Activated CD4-positive, alpha-beta T cell treated with anti-CD3 and anti-CD28 coated beads for 4 hours (primary cell): ENCODE measurements around the gene PCBD1.
"Not testable (repeated sequence)": the region's sequence is repeated elsewhere in the genome, so short reads cannot be mapped to it uniquely, and the experiment has no call there.

Experiments used
- DNase-seq, 2 donors: peaks; one replicate each; pipeline ENCODE4 v3.0.0-alpha.2; 2020

Gene PCBD1

DNA sequence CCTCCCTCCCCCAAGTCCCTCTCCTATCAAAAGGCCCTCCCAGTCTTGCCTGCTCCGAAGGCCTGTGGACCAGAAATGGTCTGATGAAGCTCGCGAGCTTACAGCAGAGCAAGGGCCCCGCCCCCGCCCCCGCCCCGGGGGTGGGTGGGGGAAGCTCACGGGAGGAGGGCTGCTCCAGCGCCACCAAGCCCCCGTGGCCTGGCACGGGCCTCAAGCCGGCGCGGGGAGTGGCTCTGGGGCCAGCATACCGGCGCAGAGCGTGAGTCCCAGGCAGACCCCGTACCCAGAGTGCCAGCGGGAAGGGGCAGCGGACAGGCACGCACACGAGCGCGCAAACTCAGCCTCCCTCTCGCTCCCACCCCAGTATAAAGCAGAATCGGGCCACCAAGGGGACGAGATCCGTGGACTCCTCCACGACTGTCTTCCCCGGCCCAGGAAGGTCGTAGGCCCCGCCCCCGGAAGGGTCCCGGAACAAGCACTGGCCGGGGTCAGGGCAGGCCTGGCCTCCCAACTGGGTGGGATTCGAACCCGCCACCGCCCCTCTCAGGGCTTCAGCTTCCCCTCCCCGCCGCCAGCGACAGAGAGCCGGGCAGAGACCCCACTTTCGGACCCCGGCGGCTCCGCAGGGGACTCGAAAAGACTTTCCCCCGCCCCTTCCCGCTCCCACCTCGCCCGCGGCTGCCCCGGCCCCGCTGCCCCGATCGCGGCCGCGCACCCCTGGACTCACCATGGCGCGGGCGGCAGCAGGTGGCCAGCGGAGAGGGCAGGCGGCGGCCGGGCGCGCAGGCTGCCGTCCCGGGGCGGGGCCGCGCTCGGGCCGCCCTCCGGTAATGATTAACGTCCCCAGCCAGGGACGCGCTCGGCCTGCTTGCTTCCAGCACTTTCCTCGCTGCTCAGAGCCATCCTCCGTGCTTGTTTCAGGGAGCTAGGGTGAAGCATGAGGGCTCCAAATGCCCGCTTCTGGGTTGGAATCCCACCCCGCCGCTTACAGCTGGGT lies at the start of gene PCBD1:
PCBD1 (minus strand) TSS at position 762 of the 997 bp plus-strand sequence; CDS start at position 730, 32 bp downstream.
- peak; percentile 74 for DNase-seq

DNA sequence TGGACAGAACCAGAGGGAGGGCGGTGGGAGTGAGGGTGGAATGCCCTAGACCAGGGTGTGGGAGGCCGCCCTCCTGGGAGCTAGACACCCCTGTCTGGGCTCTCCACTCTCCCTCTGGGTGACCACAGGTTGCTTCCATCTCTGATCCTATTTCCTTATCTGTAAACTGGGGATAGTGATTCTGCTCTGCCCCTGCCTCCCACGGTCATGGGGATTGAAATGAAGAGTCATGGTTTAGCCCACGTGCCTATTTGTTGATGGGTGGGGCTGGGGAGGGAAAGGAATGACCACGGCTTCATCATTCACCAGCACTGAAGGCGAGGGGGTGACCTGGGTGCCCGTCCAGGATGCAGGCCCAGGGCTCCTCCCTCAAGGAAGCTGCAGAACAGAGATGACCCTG lies 49.3 kb upstream of the PCBD1 start:
- DNase-seq, result no peak

DNA sequence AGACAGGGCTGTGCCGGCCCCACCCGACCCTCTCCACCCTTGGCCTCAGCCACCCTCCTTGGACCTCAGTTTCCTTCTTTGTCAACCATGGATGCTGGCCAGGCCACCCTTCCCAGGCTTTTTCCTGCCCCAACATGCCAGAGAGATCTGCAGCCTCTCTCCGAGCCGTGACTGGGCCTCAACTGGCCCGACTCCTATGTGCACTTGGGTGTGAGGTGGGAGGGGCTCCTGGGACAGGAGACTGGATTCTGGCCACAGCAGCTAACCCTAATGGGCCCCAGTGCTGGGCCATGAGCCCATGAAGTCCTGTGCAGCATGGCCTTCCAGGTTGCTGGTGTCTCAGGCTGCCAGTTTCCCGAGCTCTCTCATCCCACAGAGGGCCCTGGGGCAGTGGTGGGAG lies 47.7 kb upstream of the PCBD1 start:
- DNase-seq, result no peak

DNA sequence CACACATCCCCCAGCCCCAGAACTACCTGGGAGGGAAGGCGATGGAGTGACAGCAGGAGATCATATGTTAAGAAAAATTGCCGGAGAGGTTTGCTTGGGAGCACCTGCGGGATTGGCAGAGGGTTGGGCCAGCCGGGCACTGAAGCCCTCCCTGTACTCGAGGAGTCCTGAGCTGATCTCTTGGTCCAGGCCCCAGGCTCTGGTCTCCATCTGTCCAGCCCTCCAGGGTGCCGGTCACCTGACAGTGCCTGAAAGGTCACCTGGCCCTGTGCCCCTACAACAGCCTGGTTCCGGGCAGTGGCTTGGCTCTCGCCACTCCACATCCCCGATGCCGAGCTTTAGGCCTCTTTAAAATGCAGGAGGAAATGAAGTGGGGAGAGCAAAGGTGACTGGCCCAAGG lies 47.3 kb upstream of the PCBD1 start:
- no peak for DNase-seq

DNA sequence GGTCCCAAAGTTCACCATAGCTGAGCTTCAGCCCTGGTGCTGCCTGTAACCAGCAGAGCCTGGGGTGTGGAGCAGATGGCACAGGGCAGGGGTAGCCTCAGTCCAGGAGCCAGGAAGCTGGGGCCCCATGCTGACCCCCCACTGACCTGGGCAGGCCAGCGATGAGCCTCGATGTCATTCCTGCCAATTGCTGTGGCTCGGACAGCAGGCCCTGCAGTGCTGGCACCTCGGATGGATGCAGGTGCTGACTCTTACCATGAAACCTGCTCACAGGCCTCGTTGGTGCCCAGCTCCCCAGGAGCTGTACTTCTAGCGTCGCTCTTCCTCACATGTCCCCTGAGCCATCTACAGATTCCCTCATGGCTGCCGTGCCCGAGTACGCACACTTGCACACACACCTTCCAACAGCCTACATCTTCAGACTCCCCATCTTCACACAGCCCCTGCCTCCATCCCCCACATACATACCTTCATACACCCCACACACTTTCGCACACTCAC lies 46.8 kb upstream of the PCBD1 start:
- DNase-seq, result no peak

DNA sequence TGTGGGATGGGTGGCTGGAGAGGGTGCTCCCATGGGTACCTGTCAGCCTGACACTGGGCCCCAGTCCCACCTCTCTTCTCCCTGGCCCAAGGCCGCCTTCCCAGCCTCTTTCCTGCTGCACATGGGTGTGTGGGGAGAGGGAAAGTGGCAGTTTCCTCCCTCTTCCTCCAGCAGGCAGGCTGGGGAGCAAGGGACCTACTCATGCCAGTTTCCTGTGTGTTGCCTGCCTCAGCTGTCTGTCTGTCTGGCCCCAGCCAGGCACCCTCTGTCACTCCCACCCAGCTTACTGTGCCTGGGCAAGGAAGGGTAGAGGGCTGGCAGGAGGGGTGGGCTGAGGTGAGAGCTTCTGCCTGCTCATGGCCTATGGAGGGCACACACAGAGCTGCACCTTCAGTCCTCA lies 46.3 kb upstream of the PCBD1 start:
- DNase-seq, result no peak

DNA sequence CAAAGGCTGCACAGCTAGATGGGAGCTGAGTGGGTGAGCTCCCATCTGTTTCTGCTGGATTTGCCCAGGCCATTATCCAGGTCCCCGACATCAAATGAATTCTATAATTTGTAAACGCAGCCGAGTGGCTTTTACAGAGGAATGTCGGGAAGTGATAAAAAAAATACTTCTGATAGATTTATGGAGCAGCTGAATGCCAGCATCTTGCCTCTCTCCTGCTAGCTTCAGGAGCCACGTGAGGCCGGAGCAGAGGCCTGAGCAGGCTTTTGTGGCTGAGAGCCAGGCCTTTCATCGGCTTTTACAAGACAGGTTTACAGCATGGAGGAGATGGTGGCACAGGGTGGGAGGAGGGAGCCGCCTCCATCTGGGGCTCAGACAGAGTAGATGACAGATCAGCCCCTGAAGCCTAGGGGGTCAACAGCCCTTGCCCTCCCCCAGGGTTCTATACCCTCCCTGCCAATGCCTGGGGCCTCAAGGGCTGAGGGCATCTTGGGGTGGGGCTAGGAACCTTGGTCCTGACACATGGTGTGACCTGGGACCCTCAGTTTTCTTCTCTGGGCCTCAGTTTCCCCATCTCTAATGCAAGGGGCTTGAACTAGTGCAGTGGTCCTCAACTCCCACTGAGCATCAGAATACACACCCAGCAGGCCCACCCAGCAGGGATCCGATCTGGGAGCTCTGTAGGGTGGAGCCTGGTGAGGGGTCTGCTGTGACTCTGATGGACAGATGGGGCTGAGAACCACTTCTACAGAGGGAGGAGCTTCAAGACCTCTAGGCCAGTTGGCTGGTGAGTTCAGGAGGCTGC lies 44.2 kb upstream of the PCBD1 start:
- no peak for DNase-seq

DNA sequence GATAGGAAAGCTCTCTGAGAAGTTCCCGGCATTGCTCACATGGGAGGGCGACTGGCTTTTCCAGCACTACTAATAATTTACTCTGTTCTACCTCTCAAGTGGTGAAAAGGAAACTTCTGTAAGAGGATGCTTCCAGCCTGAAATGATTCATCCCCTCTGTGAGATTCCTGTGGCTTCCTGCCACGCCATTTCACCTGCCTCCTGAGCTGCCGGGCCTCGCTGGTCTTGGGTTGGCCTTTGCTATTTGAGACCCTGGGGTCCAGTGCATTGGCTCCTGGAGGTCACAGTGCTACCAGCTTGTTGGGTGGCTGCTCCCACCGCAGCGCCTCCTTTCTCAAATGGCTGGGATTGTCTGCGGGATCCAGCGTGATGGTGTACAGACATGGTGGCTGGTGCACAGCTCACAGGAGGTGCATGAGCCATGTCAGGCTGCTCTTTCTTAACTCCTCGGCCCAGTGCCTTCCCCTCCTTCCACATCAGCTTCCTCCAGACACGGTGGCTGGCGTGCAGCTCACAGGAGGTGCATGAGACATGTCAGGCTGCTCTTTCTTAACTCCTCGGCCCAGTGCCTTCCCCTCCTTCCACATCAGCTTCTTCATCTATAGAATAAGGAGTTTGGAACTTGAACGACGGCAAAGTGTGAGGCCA lies 42.9 kb upstream of the PCBD1 start:
- no peak for DNase-seq

DNA sequence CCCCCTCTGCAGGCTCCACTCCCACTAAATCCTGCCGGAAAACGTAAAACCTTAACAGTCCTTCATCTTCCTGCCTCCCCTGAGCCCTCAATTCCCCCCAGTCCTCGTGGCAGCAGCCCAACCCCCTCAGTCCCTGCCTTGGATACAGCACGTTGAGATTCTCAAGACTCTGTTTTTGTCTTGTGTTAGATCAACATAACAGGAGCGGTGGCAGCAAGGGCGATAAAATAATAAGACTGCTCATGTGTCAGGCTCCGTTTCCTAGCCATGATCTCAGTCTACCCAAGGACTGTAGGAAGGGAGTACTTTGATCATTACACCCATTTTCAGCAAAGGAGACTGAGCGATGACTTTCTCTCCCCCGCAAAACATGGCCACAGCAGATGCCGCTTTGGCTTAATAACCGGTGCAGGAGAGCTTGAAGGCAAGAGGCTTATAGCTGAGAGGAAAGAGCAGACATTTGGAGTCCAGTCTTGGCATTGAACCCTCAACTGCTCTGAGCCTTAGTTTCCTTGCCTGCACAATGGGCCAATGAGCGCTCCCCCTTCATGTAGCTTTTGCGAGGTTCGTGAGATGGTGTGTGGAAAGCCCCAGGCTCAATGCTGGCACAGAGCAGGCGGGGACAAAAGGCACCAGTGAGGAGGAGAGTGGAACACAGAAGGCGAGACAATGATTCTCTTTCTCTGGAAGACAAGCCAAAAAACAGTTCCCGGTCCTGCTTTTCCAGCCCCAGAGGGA lies 42.1 kb upstream of the PCBD1 start:
- no peak for DNase-seq

DNA sequence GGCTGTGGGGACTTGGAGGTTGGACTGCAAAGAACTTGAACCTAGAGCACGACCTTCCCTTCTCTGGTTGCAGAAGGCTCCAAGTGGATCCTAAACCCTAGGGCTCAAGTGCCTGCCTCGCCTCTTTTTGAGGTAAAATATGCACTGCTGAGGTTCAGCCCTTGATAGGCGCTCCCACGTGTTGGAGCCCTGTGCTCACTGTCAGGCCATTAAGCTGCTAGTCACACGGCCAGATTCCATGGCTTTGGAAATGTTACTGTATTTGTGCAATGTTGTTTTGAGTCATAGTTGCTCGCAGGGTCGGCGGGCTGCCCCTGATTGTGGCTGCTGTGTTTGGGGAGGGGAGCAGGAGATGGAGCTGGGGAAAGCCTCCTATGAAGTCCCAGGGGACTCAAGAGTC lies 39.8 kb upstream of the PCBD1 start:
- no peak for DNase-seq

DNA sequence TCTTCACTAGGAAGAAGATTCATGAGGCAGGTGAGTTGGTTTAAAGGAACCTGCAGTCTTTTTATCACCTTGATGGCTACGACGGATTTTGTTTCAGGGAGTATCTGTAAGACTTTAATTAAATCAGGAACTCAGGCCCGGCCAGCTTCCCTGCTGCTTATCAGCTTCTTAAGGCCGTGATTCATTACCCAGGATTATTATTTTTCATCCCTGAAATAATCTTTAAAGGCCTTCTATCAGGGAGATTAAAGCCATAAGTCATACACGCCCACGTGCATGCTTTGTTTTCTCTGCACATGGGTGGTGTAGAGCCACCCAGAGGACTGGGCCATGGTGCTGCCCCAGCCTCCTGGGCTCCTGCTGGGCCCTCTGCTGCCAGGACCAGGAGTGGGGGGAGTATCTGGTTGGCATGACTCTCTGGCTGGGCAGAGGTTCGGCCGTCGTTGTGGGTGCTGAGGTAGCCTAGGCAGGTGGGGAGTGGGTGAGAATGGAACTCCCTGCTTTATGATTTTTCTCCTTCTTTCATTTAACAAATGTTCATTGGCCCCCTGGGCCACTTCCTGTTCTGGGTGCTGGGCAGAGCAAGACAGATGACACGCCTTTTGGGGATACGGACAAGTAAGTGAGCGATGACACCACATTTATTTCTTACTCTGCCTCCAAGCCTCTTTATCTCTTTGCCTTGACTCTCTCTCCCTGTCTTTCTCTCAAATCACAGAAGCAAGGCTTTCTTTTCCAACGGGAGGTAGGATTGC lies 39.0 kb upstream of the PCBD1 start:
- DNase-seq, result no peak

DNA sequence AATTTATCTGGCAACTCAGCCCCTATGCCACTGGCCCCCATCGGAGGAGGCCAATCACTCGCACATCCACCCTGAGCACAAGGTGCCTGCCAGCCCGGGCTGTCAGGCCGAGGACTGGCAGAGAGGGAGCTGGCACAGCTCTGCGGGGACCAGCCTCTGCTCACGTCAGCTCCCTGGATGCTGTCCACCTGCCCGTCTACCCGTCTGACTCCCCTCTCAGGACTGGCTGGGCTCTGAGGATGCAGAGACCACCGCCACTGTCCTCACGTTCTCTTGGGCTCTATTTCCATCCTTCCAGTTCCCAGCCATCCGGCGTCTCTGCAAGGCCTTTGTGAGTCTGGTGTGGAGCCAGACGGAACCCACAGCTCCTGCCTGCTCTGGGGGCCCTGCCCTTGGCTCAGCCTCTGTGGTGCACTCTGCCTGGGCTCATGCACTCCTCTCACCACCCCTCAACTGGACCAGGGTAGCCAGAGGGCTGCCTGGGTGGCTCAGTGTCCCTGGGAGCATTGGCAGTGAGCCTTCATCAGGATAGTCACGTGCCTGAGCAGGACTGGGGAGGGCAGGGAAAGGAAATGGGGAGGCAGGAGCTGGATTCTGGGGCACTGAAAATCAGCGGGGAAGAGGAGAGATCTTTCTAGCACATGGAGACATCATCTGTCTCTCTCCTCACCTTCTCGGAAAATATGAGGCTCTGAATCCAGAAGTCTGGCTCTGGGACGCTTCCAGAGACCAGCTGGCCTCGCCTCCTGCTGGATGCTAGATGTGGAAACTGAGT lies 38.0 kb upstream of the PCBD1 start:
- no peak for DNase-seq

DNA sequence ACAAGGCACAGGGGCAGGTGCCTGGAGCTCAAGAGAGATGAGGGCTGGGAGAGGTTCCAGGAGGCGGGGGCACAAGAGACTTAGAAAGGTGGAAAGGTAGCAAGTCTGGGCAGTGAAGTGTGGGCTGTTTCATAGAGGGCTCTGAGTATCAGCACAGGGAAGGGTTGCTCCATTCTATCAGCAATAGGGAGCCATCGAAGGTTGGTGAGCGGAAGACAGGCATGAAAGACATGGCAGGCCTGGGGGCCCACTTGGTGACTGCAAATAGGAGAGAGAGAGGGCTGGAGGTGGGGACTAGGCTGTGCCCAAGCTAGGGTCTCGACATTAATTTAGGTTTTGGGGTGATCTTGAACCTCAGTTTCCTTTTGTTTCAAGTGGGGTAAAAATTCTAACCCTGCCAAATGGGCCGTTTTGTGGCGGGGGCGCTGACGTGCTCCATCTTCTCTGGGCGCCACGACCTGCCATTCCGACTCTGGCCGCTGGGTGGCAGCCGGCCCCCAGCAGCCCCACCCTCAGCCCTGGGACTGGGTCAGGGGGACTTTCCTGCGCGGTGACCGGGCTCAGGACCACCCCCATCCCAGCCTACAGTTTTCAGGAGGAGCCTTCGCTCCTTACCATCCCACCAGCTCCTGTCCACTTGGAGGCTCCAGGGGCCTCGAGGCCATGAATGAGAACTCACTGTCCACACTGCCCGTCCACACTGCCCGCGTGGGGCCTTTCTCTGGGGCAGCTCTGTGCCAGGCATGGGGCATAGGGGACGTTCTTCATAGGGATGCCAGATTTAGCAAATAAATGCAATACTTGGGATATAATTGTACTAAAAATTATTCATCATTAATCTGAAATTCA lies 37.2 kb upstream of the PCBD1 start:
- peak; percentile 24 to 45 for DNase-seq

DNA sequence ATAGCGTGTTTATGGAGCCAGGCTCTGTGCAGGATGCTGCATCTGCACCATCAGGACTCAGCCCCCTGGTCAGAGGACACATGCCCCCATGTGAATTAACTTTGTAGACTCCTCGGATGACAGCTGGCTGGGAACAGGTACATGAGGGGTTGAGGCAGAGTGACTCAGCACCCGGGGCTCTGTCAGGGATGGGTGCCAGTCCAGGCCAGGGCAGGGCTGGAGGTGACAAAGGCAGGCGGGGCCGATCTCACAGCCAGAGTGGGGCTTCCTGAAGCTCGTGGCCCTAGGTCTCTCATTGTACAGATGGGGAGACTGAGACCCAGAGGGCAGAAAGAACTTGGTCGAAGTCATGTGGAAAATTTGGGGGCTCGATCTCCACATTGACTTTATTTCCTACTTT lies 35.3 kb upstream of the PCBD1 start:
- no peak for DNase-seq

DNA sequence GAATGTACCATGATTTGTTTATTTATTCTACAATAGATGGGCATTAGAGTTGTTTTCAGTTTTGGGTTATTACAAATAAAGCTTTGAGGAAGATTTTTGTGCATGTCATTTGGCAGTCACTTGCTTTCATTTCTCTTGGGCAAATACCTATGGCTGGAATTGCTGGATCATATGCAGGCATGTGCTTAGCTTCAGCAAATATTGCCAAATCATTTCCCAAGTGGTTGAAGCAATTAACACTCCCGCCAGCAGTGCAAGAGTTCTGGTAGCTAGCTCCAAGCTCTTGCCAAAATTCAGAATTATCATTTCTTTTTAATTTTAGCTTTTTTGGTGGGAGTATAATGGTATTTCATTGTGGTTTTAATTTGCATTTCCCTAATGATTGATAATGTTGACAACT lies 32.9 kb upstream of the PCBD1 start:
- no peak for DNase-seq

DNA sequence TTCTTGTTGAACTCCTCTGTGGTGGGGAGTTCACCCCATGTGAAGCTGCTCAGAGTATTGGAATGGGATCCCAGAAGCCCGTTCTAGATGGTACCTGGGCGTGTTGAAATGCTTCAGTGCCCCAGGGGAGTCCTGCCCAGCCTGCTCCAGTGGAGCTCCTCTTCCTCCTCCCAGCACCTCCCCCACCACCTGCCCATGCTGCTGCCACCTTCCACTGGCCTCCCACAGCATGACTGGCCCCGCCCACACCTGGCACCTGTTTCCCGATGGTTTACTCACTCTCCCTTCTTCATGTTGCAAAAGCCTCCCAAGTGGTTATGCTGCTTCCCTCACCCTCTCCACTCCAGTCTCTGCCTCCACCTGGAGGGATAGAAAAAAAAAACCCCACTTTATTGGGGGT lies 32.2 kb upstream of the PCBD1 start:
- DNase-seq, result no peak

DNA sequence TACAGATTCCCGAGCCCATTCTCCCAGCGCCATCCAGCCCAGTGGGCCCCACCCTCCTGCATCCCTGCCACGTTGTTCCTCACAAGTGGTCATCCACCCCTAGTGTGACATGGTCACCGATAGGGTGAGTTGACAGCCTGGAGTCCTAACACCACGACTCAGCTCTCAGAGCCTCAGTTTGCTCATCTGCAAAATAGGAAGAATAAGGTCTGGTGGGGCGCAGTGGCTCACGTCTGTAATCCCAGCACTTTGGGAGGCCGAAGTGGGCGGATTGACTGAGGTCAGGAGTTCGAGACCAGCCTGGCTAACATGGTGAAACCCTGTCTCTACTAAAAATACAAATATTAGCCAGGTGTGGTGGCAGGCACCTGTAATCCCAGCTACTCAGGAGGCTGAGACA lies 31.5 kb upstream of the PCBD1 start:
- not testable (repeated sequence) for DNase-seq

DNA sequence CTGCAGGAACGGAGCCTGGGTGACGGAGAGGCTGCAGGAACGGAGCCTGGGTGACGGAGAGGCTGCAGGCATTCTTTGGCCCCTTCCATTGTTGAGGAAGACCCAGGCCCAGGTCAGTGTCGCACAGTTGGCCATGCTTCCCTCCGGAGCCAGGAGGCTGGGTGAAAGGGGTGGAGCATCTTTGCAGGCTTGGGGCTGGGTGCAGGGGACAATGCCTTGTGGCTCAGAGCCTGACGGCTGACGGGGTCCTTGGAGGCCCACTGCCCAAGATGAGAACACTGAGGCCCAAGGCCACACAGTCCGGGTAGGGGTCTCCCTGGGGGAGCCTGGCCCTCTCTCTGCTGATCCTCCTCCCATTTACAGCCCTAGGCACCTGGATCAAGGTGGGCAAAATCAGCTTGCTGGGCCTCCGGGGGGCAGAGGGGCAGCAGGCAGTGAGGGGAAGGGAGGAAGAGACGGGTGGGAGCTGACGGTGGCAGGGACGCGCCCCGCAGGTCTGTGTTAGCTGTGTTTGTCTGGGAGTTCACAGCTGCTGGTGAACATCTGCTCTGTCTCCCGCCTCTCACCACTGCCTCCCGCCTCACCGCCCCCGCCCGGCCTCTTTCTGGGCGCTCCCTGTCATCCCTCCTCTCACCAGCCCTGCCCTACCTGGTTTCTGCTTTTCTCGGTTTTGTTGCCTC lies 30.6 kb upstream of the PCBD1 start:
- DNase-seq, result no peak

DNA sequence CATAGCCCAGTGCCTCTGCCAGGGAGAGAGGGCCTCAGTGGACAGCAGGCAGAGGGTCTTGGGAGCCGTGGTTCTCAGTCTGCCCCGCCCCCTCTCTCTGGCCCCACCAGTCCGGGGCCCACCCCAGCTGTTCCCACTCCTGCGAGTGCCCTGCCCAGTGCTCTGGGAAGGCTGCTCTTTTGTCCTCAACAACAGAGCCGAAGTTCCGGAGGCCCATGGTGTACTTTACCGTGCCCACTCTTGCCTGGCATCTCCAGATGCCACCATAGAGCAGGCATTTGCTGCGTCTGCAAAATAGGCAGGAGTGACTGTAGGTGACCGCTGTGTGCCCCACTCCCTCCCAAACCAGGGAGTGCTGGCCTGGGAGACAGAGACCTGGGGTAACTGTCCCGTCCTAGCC lies 29.3 kb upstream of the PCBD1 start:
- no peak for DNase-seq
